Kasumi-1 (cell line): ENCODE measurements around the gene DNAJC15.
"Not testable (repeated sequence)": the region's sequence is repeated elsewhere in the genome, so short reads cannot be mapped to it uniquely, and the experiment has no call there.

Source experiments
- DNase-seq, 2 experiments: peaks; one replicate each; lab custom pipeline; 2025; lab: John Stamatoyannopoulos, UW

DNAJC15 gene

GRCh38 chr13:43005460-43006236 is 17.7 kb upstream of the DNAJC15 start:
- no peak for DNase-seq

GRCh38 chr13:43006893-43007631 is 16.3 kb upstream of the DNAJC15 start:
- DNase-seq = no peak

GRCh38 chr13:43008596-43008995 is 14.8 kb upstream of the DNAJC15 start:
- no peak for DNase-seq

- no peak for DNase-seq
Measured at GRCh38 chr13:43009506-43009905, 13.9 kb upstream of the DNAJC15 start.

- DNase-seq = no peak
Measured at GRCh38 chr13:43014162-43014561, 9.2 kb upstream of the DNAJC15 start.

- DNase-seq = no peak
Measured at GRCh38 chr13:43016226-43016625, 7.2 kb upstream of the DNAJC15 start.

GRCh38 chr13:43019811-43020210 is 3.6 kb upstream of the DNAJC15 start:
- no peak for DNase-seq

GRCh38 chr13:43020794-43021193 is 2.6 kb upstream of the DNAJC15 start:
- no peak for DNase-seq

GRCh38 chr13:43021926-43022670 is 1.3 kb upstream of the DNAJC15 start:
- no peak for DNase-seq

GRCh38 chr13:43022934-43023288 is 475 bp upstream of the DNAJC15 start:
- no peak for DNase-seq

- no peak for DNase-seq
Measured at GRCh38 chr13:43026262-43026661, 2.9 kb downstream of the DNAJC15 start.

- DNase-seq = no peak
Measured at GRCh38 chr13:43030548-43030947, 7.2 kb downstream of the DNAJC15 start.

- peak; percentile 24 to 45 for DNase-seq
Measured at GRCh38 chr13:43031881-43032280, 8.5 kb downstream of the DNAJC15 start.

GRCh38 chr13:43033038-43033437 is 9.7 kb downstream of the DNAJC15 start:
- DNase-seq = no peak

- no peak for DNase-seq
Measured at GRCh38 chr13:43036351-43037250, 13.2 kb downstream of the DNAJC15 start.

- no peak for DNase-seq
Measured at GRCh38 chr13:43039966-43040365, 16.6 kb downstream of the DNAJC15 start.

GRCh38 chr13:43040581-43041368 is 17.4 kb downstream of the DNAJC15 start:
- DNase-seq = not testable (repeated sequence)

- DNase-seq = no peak
Measured at GRCh38 chr13:43041369-43041921, 18.1 kb downstream of the DNAJC15 start.

GRCh38 chr13:43042410-43042921 is 19.1 kb downstream of the DNAJC15 start:
- DNase-seq = no peak

GRCh38 chr13:43044720-43045301 is 21.4 kb downstream of the DNAJC15 start:
- no peak for DNase-seq
